Subcutaneous adipose tissue (tissue), 4 donors: ENCODE results near the gene GPC3. TPM values are rescaled to one million over a fixed set of nuclear protein-coding genes. Genes with fewer than 3 reads are reported as not detected.

Experiments
- CTCF ChIP-seq: fragments of 450-650 bp; IDR thresholded peaks from one replicate; pipeline ENCODE4 v1.5.1; 2016; ENCODE audit warnings: low read depth, mild to moderate bottlenecking, control low read depth, antibody characterized with exemption, moderate library complexity
- total RNA-seq, 4 donors: library from RNA; depleted of rRNA; stranded (reverse); fragments of >200 nt; gene quantifications; one replicate each; pipeline ENCODE4 v1.1.0, GENCODE V29; 2016

The GPC3 gene
- total RNA-seq, 4 donors from 2014 or later: 61.8 to 142 (median 84.5) TPM

GRCh38 chrX:133991814-133992213, 6.4 kb upstream of the GPC3 start:
- no peak for TF ChIP-seq CTCF

GRCh38 chrX:133989993-133990392, 4.6 kb upstream of the GPC3 start:
- TF ChIP-seq CTCF: no peak

GRCh38 chrX:133989490-133989889, 4.1 kb upstream of the GPC3 start:
- TF ChIP-seq CTCF: no peak

GRCh38 chrX:133988010-133988409, 2.6 kb upstream of the GPC3 start:
- no peak for TF ChIP-seq CTCF

- no peak for TF ChIP-seq CTCF
These were observed 1.8 kb upstream of the GPC3 start for GRCh38 chrX:133987188-133987587.

GRCh38 chrX:133985967-133986683, 731 bp upstream of the GPC3 start:
- no peak for TF ChIP-seq CTCF

GRCh38 chrX:133984857-133985163, 584 bp downstream of the GPC3 start:
- no peak for TF ChIP-seq CTCF
